GM12878 (cell line): ENCODE measurements around the gene JPH4. TPM values are rescaled to one million over a fixed set of nuclear protein-coding genes. Genes with fewer than 3 reads are reported as not detected.
"Not testable (repeated sequence)": the region's sequence is repeated elsewhere in the genome, so short reads cannot be mapped to it uniquely, and the experiment has no call there.

Experiments
- ATAC-seq: fragments of 200-7000 bp; cut with Tn5 transposase; 3 replicates; pipeline ENCODE4 v1.9.1; 2020; ENCODE audit warnings: mild to moderate bottlenecking, moderate library complexity
- BruUV-seq: library from RNA; stranded (reverse); fragments of 400-500 nt; replicated peaks from 2 replicates; lab custom pipeline; 2021; lab: Mats Ljungman, UMichigan
- CTCF ChIA-PET: fragments of 300-600 bp; sonication (Branson Sonifier 250); formaldehyde crosslinking; extraction: SDS; loops from one replicate; lab custom pipeline; 2021; ENCODE audit warnings: inconsistent platforms; lab: Yijun Ruan, JAX
- POLR2A ChIA-PET: fragments of 350-600 bp; formaldehyde crosslinking; extraction: SDS; loops from one replicate; lab custom pipeline; 2021; ENCODE audit warnings: inconsistent platforms; lab: Charles Lee
- RAD21 ChIA-PET: fragments of 300-600 bp; sonication (Branson Sonifier 250); formaldehyde crosslinking; loops from one replicate; lab custom pipeline; 2023; ENCODE audit warnings: antibody characterized with exemption; ENCODE audit not compliant: unreplicated experiment; lab: Charles Lee
- SMC1A ChIA-PET: fragments of 300-600 bp; sonication (Branson Sonifier 250); formaldehyde crosslinking; loops from one replicate; lab custom pipeline; 2023; ENCODE audit not compliant: unreplicated experiment, uncharacterized antibody; lab: Charles Lee
- DNase-seq: peaks from one replicate; pipeline ENCODE4 v3.0.0-alpha.2; 2011; ENCODE audit warnings: low read depth, low spot score
- FAIRE-seq: peaks from 3 replicates; lab custom pipeline; 2011; peaks lifted over from hg19 to GRCh38; lab: Jason Lieb, UNC
- H2AFZ ChIP-seq: 2 replicates; pipeline ENCODE4 v1.6.0; 2011; ENCODE audit warnings: low read depth, low read length, control low read depth; ENCODE audit not compliant: control insufficient read depth
- H3K27ac ChIP-seq: 2 replicates; pipeline ENCODE4 v1.5.1; 2011; ENCODE audit warnings: control low read depth; ENCODE audit not compliant: control insufficient read depth, insufficient read depth
- H3K27me3 ChIP-seq, 2 experiments: replicated peaks in 1 of 2; 2 replicates each; pipeline versions ENCODE4 v1.6.0 to v1.6.1; 2011; ENCODE audit warnings: low read length in 1 of 2; ENCODE audit not compliant: control insufficient read depth in 2 of 2, insufficient read depth in 2 of 2
- H3K36me3 ChIP-seq, 2 experiments: 2 replicates each; pipeline ENCODE4 v1.5.1; 2011; ENCODE audit warnings: low read length in 1 of 2; ENCODE audit not compliant: control insufficient read depth in 2 of 2, insufficient read depth in 2 of 2
- H3K4me1 ChIP-seq: 2 replicates; pipeline ENCODE4 v1.6.1; 2011; ENCODE audit warnings: mild to moderate bottlenecking, low read length, moderate library complexity, mixed read lengths; ENCODE audit not compliant: control insufficient read depth, insufficient read depth
- H3K4me2 ChIP-seq: 2 replicates; pipeline ENCODE4 v1.6.0; 2011; ENCODE audit warnings: control low read depth; ENCODE audit not compliant: control insufficient read depth, insufficient read depth
- H3K4me3 ChIP-seq: fragments of 200-600 bp; sonication (generic); 2 replicates; pipeline ENCODE4 v1.5.1; 2016
- H3K79me2 ChIP-seq: 2 replicates; pipeline ENCODE4 v1.6.0; 2011; ENCODE audit warnings: low read length; ENCODE audit not compliant: control insufficient read depth, insufficient read depth
- H3K9ac ChIP-seq: 2 replicates; pipeline ENCODE4 v1.8.0; 2011; ENCODE audit warnings: low read length, control low read depth, mixed read lengths; ENCODE audit not compliant: control insufficient read depth, insufficient read depth
- H3K9me3 ChIP-seq: replicated peaks from 3 replicates; pipeline ENCODE4 v1.5.1; 2011; ENCODE audit warnings: mild to moderate bottlenecking, low read length; ENCODE audit not compliant: control insufficient read depth, insufficient read depth
- H4K20me1 ChIP-seq: 2 replicates; pipeline ENCODE4 v1.6.0; 2011; ENCODE audit not compliant: control insufficient read depth, insufficient read depth
- CHD1 ChIP-seq: IDR thresholded peaks from 2 replicates; pipeline ENCODE4 v1.6.1; 2012; ENCODE audit warnings: low read depth, low read length, improper control_type of control experiment
- POLR2AphosphoS2 ChIP-seq: IDR thresholded peaks from 2 replicates; pipeline ENCODE4 v1.6.1; 2011; ENCODE audit warnings: low read depth, mild to moderate bottlenecking, low read length, improper control_type of control experiment, moderate library complexity
- WGBS: methylation state at CpG from one replicate; pipeline ENCODE4 v1.1.6; 2016; ENCODE audit warnings: low lambda C conversion rate; ENCODE audit not compliant: insufficient replicate concordance, insufficient coverage; ENCODE audit errors: missing lambda C conversion rate; 5-methylcytosine and 5-hydroxymethylcytosine counted together
- in situ Hi-C: fragments of 300-500 bp; cut with MboI; formaldehyde crosslinking; loops from 9 replicates; pipeline ENCODE4 v1.14.3; 2018; ENCODE audit warnings: mixed read lengths
- intact Hi-C: fragments of 100-400 bp; cut with micrococcal nuclease; formaldehyde crosslinking; loops from one replicate; pipeline ENCODE4 v1.14.2; 2022; ENCODE audit not compliant: unreplicated experiment
- polyA plus RNA-seq, 11 experiments: library from polyadenylated mRNA; depleted of rRNA in 4 of 11; unstranded in 6 of 11; stranded (reverse) in 5 of 11; fragments of >200 nt; fragmentation: Nextera tagmentation in 4 of 11; fragmentation: Illumina TruSeq in 1 of 11; extraction: Ambion mirVana in 4 of 11; extraction: Trizol in 1 of 11; gene quantifications; 1 replicate in 1 of 11; 2 replicates in 10 of 11; pipeline versions ENCODE4 v1.2.1 to v1.2.3, GENCODE V29; 2011 to 2016; ENCODE audit warnings: inconsistent platforms in 2 of 11, missing spikeins in 2 of 11, low read depth in 1 of 11
- total RNA-seq, 4 experiments: library from RNA; depleted of rRNA in 3 of 4; stranded (reverse); fragments of >200 nt in 3 of 4; fragmentation: Illumina TruSeq in 1 of 4; extraction: Trizol in 1 of 4; gene quantifications; 2 replicates each; pipeline versions ENCODE4 v1.2.1 to v1.2.3, GENCODE V29; 2013 to 2021

JPH4 gene
- total and polyA plus RNA-seq, 10 of the 15 experiments (the other 5 are each of a cell fraction or from before 2014, with no cell fraction given) = 0.48 to 10.3 (median 3.8) TPM

DNA sequence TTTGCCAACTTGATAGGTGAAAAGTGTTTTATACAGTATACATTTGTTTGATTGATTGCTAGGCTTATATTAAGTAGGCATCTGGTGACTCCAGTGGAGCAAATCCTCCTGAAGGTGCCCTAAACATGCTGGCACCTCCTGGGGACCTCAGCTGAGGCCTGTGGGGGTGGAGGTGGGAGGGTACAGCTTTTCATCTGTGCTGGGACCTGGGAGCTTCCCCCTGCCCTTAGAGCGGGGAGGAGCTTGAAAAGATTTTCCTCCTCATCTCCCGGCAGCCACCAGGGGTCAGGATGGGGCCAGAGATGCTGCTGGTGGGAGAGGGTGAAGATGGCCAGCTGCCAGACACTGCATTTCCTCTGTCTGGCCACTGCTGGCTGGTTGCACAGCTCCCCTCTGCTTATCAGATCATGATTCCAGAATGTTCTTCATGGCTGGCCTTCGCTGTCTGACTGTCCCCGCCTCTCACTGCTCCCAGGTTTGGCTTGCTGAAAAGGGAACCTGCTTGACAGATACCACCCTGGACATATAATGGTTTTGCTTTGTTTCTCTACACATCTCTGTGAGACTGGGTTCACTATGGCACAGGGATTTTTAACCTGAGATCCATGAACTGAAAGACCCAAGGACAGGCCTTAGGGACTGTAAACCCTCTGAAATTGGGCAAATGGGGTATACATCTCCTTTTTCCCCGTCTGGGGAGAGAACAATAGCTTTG, 10.5 kb upstream of the JPH4 start (continued):
- TF ChIP-seq CHD1 = no peak
- TF ChIP-seq POLR2AphosphoS2 = peak; percentile 39; the same call in 1 of the 2 replicates

DNA sequence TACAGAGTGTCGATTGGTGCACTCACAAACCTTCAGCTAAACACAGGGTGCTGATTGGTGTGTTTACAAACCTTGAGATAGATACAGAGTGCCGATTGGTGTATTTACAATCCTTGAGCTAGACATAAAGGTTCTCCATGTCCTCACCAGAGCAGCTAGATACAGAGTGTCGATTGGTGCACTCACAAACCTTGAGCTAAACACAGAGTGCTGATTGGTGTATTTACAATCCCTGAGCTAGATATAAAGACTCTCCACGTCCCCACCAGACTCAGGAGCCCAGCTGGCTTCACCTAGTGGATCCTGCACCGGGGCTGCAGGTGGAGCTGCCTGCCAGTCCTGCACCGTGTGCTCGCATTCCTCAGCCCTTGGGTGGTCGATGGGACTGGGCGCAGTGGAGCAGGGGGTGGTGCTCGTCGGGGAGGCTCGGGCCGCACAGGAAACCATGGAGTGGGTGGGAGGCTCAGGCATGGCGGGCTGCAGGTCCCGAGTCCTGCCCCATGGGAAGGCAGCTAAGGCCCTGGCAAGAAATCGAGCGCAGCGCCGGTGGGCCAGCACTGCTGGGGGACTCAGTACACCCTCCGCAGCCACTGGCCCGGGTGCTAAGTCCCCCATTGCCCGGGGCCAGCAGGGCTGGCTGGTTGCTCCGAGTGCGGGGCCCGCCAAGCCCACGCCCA, 6.1 kb upstream of the JPH4 start:
- intact Hi-C loops (loop anchor here (5.0 to 10.0 kb wide), 3 partner anchors 143 to 440 kb away; partner anchors contain the start of gene DHRS4), in situ Hi-C loops (loop anchor here (5.0 kb wide), 1 partner anchor 348 kb away; no protein-coding TSS in a partner anchor)
- H2AFZ ChIP-seq, H3K27ac ChIP-seq, H3K9ac ChIP-seq, RAD21 ChIA-PET, ATAC-seq, H3K4me2 ChIP-seq, CTCF ChIA-PET, H3K9me3 ChIP-seq, POLR2A ChIA-PET, H4K20me1 ChIP-seq, H3K79me2 ChIP-seq, DNase-seq, SMC1A ChIA-PET, FAIRE-seq, H3K4me1 ChIP-seq, H3K36me3 ChIP-seq, H3K4me3 ChIP-seq, BruUV-seq, H3K27me3 ChIP-seq: not testable (repeated sequence)
- 63% methylated on average over 23 of the region's 26 CpGs for WGBS
